Measurements from ENCODE around the gene ZNF512B. TPM values are rescaled to one million over a fixed set of nuclear protein-coding genes. Genes with fewer than 3 reads are reported as not detected.

Gene ZNF512B
- total RNA-seq, 1 donor from 2014 or later: 5.2 TPM

DNA sequence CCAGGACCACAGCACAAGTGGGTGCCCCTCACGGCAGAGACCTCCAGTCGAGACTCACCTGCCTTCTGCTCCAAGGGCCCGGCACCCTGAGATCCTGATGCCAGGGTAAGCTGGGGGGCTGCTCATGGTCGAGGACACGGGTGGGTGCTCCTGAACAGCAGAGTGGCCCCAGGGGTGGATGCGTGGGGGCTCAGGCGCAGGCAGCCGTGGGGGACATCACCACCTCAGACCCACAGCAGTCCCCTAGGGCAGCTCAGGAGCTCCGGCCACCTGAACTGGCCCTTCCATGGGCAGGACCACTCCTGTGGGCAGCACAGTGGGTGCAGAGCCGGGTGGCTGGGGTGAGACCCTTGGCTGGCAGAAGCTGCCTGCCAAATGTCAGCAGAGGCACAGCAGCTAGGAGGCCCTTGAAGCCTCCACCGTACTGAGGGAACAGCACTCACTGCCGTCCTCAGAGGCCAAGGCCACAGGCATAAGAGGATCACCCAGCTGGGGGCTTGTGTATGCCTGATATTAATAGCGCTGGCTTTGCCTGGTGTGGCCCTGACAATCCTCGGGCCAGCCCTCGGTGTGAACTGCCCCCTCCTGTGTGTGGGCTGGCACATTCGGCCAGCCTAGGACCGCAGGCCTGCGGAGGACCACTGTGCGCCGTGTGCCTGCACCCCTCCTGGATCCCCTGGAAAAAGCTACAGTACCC, 18.9 kb downstream of the ZNF512B start:
- no peak overlapping the region for H3K4me3 ChIP-seq (ENCODE audit: low read depth, low read length)
- DNase-seq (ENCODE audit: low read depth): no peak
- TF ChIP-seq, protein P1, sequence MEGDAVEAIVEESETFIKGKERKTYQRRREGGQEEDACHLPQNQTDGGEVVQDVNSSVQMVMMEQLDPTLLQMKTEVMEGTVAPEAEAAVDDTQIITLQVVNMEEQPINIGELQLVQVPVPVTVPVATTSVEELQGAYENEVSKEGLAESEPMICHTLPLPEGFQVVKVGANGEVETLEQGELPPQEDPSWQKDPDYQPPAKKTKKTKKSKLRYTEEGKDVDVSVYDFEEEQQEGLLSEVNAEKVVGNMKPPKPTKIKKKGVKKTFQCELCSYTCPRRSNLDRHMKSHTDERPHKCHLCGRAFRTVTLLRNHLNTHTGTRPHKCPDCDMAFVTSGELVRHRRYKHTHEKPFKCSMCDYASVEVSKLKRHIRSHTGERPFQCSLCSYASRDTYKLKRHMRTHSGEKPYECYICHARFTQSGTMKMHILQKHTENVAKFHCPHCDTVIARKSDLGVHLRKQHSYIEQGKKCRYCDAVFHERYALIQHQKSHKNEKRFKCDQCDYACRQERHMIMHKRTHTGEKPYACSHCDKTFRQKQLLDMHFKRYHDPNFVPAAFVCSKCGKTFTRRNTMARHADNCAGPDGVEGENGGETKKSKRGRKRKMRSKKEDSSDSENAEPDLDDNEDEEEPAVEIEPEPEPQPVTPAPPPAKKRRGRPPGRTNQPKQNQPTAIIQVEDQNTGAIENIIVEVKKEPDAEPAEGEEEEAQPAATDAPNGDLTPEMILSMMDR (conservative IDR thresholded peaks at IDR 0.05; ENCODE audit: low read depth, low read length): no peak

DNA sequence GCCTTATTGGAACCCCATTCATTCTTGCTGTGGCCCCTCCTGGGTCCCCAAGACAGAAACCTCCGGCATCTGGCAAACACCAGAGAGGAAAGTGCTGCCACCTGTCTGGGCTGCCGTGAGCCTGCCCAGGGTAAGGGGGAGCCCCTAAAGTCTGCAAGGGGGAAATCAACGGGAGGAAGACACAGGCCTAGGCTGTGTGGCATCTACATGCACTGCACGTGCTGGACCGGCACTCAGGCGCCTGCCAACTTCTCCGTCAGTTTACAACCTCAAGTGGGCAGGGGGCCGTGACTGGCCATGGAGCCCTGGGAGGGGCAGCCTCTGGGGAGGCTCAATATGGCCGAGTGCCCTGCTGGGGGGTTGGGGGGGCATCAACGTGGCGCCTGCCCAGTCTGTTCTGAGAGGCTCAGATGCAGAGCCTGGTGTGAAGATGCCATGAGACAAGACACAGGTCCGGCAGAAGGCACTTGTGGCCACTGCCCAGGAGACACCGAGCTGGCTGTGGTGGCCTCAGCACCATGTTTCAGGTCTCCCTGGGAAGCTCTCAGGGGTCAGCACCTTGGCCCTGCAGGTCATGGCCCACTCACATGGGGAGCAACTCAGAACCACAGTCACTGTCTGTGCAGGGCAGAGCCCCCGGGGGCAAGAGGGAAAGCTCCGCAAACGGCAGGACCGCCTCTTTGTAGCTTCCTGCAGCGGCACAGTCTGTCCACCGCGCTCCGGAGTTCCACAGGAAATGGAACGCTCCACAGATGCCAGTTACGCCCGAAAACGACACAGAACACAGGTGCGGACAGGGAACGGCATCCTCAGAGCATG, 21.9 kb downstream of the ZNF512B start:
- no peak for DNase-seq (ENCODE audit: low read depth)
- TF ChIP-seq, protein P1 (conservative IDR thresholded peaks at IDR 0.05; ENCODE audit: low read depth, low read length): no peak
- H3K4me3 ChIP-seq (ENCODE audit: low read depth, low read length): no peak overlapping the region

DNA sequence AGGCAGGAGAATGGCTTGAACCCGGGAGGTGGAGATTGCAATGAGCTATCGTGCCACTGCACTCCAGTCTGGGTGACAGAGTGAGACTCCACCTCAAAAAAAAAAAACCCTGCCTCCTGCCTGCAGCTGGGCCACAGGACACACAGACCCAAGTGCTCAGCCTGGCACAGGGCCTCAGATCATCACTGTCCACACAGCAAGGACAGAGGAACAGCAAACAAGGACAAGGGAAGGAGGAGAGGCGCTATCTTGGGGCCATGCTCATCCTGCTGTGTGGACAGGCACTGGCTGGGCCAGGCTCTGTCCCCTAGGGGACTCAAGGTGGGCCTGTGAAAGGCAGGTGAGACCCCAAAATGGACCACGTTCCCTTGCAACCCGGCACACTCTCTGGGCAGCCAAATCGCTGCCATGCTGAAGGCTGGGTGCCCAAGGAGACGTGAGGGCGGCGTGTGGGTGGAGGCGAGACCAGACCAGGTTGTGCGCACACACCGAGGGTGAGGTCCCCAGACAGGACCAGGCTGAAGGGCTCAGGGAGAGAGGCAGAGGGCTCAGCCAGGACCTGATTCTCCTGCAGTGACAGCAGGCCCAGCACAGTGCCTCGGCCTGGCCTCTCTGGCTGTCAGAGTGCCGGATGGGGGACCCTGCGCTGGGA, 22.6 kb downstream of the ZNF512B start:
- DNase-seq (ENCODE audit: low read depth): no peak
- TF ChIP-seq, protein P1 (conservative IDR thresholded peaks at IDR 0.05; ENCODE audit: low read depth, low read length): no peak
- no peak overlapping the region for H3K4me3 ChIP-seq (ENCODE audit: low read depth, low read length)

DNA sequence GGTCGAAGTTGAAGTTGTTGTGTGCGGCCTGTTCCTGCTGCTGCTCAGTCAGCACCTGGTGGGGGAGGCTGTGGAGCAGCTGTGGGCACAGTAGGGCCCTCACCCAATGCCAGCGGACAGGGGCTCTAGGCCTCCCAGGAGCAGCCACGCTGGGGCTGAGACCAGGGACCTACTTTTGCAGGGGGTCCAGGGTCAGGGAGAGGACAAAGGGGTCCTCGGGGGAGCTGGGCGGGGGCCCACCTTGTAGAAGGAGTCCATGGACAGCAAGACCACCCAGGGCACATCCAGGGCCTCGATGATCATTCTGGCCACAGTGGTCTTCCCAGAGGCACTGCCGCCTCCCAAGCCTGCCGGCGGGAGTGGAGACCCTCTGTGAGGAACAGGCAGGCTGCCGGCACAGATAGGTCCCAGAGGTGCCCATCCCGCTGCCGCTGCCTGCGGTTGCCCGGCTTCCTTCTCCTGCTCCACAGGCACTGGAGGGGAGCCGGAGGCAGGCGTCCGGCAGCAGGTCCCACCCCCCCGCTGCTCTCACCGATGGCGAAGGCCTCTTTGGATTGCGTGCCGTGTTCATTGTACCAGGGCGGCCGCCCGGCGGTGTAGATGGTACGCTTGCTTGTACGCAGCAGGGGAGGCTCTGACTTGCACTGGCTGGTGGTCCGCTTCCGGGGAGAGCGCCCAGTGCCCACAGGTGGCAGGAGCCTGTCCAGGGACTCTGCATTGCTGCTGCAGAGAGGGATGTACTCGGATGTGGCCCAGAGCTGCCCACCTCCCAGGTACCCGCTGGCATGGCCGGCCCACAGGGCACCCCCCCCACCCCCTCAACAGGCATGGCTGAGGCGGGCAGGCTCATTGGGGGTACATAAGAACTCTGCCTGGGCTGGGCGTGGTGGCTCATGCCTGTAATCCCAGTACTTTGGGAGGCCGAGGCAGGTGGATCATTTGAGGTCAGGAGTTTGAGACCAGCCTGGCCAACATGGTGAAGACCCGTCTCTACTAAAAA, 23.5 kb downstream of the ZNF512B start:
- H3K4me3 ChIP-seq (ENCODE audit: low read depth, low read length): no peak overlapping the region
- TF ChIP-seq, protein P1 (conservative IDR thresholded peaks at IDR 0.05; ENCODE audit: low read depth, low read length): no peak

DNA sequence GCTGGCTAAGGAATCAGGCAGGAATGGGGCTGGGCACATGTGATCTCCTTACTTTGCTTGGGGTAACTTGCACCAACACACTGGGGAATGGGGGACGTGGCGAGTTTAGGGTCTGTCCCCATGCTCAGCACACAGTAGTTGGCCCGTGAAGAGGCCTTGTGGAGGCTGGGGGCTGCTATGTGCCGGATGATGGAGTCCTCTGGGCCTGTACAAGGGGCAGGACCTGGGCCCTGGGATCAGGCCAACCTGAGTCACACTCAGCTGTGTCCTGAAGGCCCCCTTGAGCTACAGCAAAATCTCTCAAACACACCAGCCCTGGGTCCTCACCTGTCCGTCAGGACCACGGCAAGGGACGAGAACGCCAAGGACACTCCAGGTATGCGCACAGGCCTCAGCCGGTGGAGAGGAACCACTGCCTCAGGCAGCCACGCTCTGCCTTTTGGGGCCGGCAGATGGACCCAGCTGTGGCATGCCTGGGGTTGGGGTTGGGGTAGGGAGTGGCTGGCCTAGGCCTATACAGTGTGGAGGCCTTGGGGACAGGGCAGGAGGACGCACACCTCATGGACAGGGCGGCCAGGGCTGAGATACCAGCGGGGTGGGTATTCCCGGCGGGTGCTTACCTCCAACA, 24.6 kb downstream of the ZNF512B start:
- no peak for DNase-seq (ENCODE audit: low read depth)
- no peak overlapping the region for H3K4me3 ChIP-seq (ENCODE audit: low read depth, low read length)
- TF ChIP-seq, protein P1 (conservative IDR thresholded peaks at IDR 0.05; ENCODE audit: low read depth, low read length): no peak

More for the DNA sequence above, 23.5 kb downstream of the ZNF512B start:
- no peak for DNase-seq (ENCODE audit: low read depth)

All from epithelial cell of proximal tubule (primary cell).